HEK293 (cell line): Measurements from ENCODE around the gene CPNE4.

Experiments used
- CTCF ChIA-PET: fragments of 350-600 bp; formaldehyde crosslinking; extraction: SDS; loops from one replicate; lab custom pipeline; 2021; ENCODE audit warnings: antibody characterized with exemption; lab: Yijun Ruan, JAX
- POLR2A ChIA-PET: fragments of 300-600 bp; formaldehyde crosslinking; extraction: SDS; loops from one replicate; lab custom pipeline; 2020; ENCODE audit warnings: antibody characterized with exemption, inconsistent platforms; lab: Yijun Ruan, JAX
- H3K27ac ChIP-seq: fragments of 200-500 bp; sonication (Bioruptor generic); 2 replicates; pipeline ENCODE4 v1.5.1; 2014; ENCODE audit warnings: low read depth, low read length, control low read depth, inconsistent platforms; ENCODE audit errors: extremely low read depth
- H3K36me3 ChIP-seq, 2 experiments: fragments of 200-500 bp in 1 of 2; sonication (Bioruptor generic) in 1 of 2; 1 replicate in 1 of 2; 2 replicates in 1 of 2; pipeline ENCODE4 v1.5.1; 2014 to 2017; ENCODE audit warnings: inconsistent platforms in 2 of 2, low read length in 2 of 2; ENCODE audit not compliant: control insufficient read depth in 2 of 2, insufficient read depth in 1 of 2
- H3K4me1 ChIP-seq: fragments of 200-500 bp; sonication (Bioruptor generic); 2 replicates; pipeline ENCODE4 v1.5.1; 2014; ENCODE audit warnings: mild to moderate bottlenecking, low read length, inconsistent platforms; ENCODE audit not compliant: control insufficient read depth, insufficient read depth
- H3K4me3 ChIP-seq: 2 replicates; pipeline ENCODE4 v1.5.1; 2011; ENCODE audit warnings: low read depth, mild to moderate bottlenecking, control low read depth, low read length, moderate library complexity
- H3K9me3 ChIP-seq: fragments of 200-500 bp; sonication (Bioruptor generic); 2 replicates; pipeline ENCODE4 v1.5.1; 2014; ENCODE audit warnings: low read depth, low read length, inconsistent platforms; ENCODE audit not compliant: control insufficient read depth, insufficient read depth
- EGR2 ChIP-seq: fragments of 450-650 bp; formaldehyde crosslinking; IDR thresholded peaks from 2 replicates; pipeline ENCODE4 v1.5.1; 2016; ENCODE audit warnings: low read depth, missing biosample characterization, missing genetic modification characterization
- ELK4 ChIP-seq: IDR thresholded peaks from 2 replicates; pipeline ENCODE4 v1.6.1; 2011; ENCODE audit warnings: mild to moderate bottlenecking, low read depth, low read length, borderline replicate concordance
- KLF16 ChIP-seq: fragments of 450-650 bp; formaldehyde crosslinking; IDR thresholded peaks from 2 replicates; pipeline ENCODE4 v1.5.1; 2017; ENCODE audit warnings: missing biosample characterization, missing genetic modification characterization
- PRDM2 ChIP-seq: fragments of 450-650 bp; formaldehyde crosslinking; IDR thresholded peaks from 2 replicates; pipeline ENCODE4 v1.5.1; 2016; ENCODE audit warnings: missing biosample characterization, missing genetic modification characterization, borderline replicate concordance
- RBAK ChIP-seq: fragments of 450-650 bp; formaldehyde crosslinking; IDR thresholded peaks from 2 replicates; pipeline ENCODE4 v1.5.1; 2016; ENCODE audit warnings: missing biosample characterization, missing genetic modification characterization
- ZBTB48 ChIP-seq: fragments of 450-650 bp; formaldehyde crosslinking; IDR thresholded peaks from 2 replicates; pipeline ENCODE4 v1.5.1; 2016; ENCODE audit warnings: missing biosample characterization, missing genetic modification characterization
- ZBTB49 ChIP-seq: fragments of 450-650 bp; formaldehyde crosslinking; IDR thresholded peaks from 2 replicates; pipeline ENCODE4 v1.5.1; 2016; ENCODE audit warnings: missing biosample characterization, missing genetic modification characterization, low read depth
- ZNF138 ChIP-seq: fragments of 450-650 bp; formaldehyde crosslinking; IDR thresholded peaks from 2 replicates; pipeline ENCODE4 v1.5.1; 2016; ENCODE audit warnings: missing biosample characterization, missing genetic modification characterization, borderline replicate concordance
- ZNF148 ChIP-seq: fragments of 450-650 bp; formaldehyde crosslinking; IDR thresholded peaks from 2 replicates; pipeline ENCODE4 v1.5.0; 2017; ENCODE audit warnings: missing biosample characterization, missing genetic modification characterization, borderline replicate concordance
- ZNF16 ChIP-seq: fragments of 450-650 bp; formaldehyde crosslinking; IDR thresholded peaks from 2 replicates; pipeline ENCODE4 v1.5.1; 2016; ENCODE audit warnings: low read depth, missing biosample characterization, missing genetic modification characterization
- ZNF324 ChIP-seq: fragments of 450-650 bp; formaldehyde crosslinking; IDR thresholded peaks from 2 replicates; pipeline ENCODE4 v1.5.1; 2016; ENCODE audit warnings: missing biosample characterization, missing genetic modification characterization
- ZNF366 ChIP-seq: fragments of 450-650 bp; formaldehyde crosslinking; conservative IDR thresholded peaks from 2 replicates; pipeline ENCODE4 v1.5.1; 2016; ENCODE audit warnings: missing biosample characterization, missing genetic modification characterization
- ZNF530 ChIP-seq: fragments of 450-650 bp; formaldehyde crosslinking; IDR thresholded peaks from 2 replicates; pipeline ENCODE4 v1.5.1; 2016; ENCODE audit warnings: low read depth, missing biosample characterization, missing genetic modification characterization
- ZNF544 ChIP-seq: fragments of 450-650 bp; formaldehyde crosslinking; IDR thresholded peaks from 2 replicates; pipeline ENCODE4 v1.5.0; 2017; ENCODE audit warnings: missing biosample characterization, missing genetic modification characterization
- ZNF571 ChIP-seq: fragments of 450-650 bp; formaldehyde crosslinking; IDR thresholded peaks from 2 replicates; pipeline ENCODE4 v1.5.0; 2017; ENCODE audit warnings: missing biosample characterization, missing genetic modification characterization
- ZNF629 ChIP-seq: fragments of 450-650 bp; formaldehyde crosslinking; IDR thresholded peaks from 2 replicates; pipeline ENCODE4 v1.5.1; 2017; ENCODE audit warnings: missing biosample characterization, missing genetic modification characterization
- ZNF660 ChIP-seq: fragments of 450-650 bp; IDR thresholded peaks from 2 replicates; pipeline ENCODE4 v1.5.1; 2018; ENCODE audit warnings: missing biosample characterization, mild to moderate bottlenecking, missing genetic modification characterization
- ZNF76 ChIP-seq: fragments of 450-650 bp; formaldehyde crosslinking; IDR thresholded peaks from 2 replicates; pipeline ENCODE4; 2016; ENCODE audit warnings: low read depth, missing biosample characterization, missing genetic modification characterization, borderline replicate concordance
- ZSCAN16 ChIP-seq: fragments of 450-650 bp; formaldehyde crosslinking; IDR thresholded peaks from 2 replicates; pipeline ENCODE4 v1.5.1; 2016; ENCODE audit warnings: missing biosample characterization, missing genetic modification characterization
- TF ChIP-seq, protein P1 (sequence below): fragments of 450-650 bp; formaldehyde crosslinking; IDR thresholded peaks from 2 replicates; pipeline ENCODE4 v1.5.1; 2017; ENCODE audit warnings: missing biosample characterization, mild to moderate bottlenecking, missing genetic modification characterization, moderate library complexity
- TF ChIP-seq, protein P2 (sequence below): fragments of 450-650 bp; IDR thresholded peaks from 2 replicates; pipeline ENCODE4 v1.5.1; 2018; ENCODE audit warnings: missing biosample characterization, mild to moderate bottlenecking, missing genetic modification characterization

The CPNE4 gene

DNA sequence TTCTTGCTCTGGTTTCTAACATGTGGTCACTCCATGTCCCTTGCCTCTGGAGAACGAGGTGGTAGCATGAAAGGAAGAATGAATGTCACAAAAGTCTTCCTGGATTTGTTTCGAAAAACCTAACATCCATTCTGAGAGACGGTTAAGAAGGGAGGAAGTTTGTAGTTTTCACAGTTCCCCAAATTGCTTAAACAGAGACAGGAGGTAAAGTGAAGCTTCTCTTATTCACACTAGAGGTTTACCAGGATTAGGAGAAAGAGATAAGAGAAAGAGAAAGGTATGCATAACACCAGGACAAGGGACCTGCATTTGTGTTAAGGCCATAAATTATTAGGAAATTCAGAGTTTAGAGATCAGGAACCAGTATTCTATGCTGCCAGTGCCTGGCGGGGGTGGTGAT is 228.1 kb downstream of the CPNE4 start (continued):
- no peak for TF ChIP-seq PRDM2
- no peak for TF ChIP-seq RBAK (tag by site-specific recombination)
- TF ChIP-seq ZNF530 (tag by site-specific recombination), result no peak
- TF ChIP-seq, protein P1, sequence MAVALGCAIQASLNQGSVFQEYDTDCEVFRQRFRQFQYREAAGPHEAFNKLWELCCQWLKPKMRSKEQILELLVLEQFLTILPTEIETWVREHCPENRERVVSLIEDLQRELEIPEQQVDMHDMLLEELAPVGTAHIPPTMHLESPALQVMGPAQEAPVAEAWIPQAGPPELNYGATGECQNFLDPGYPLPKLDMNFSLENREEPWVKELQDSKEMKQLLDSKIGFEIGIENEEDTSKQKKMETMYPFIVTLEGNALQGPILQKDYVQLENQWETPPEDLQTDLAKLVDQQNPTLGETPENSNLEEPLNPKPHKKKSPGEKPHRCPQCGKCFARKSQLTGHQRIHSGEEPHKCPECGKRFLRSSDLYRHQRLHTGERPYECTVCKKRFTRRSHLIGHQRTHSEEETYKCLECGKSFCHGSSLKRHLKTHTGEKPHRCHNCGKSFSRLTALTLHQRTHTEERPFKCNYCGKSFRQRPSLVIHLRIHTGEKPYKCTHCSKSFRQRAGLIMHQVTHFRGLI (tag by site-specific recombination), result no peak
- no peak for TF ChIP-seq ZNF571 (tag by site-specific recombination)
- no peak for TF ChIP-seq EGR2 (tag by site-specific recombination)
- TF ChIP-seq ZNF544 (tag by site-specific recombination), result no peak
- TF ChIP-seq, protein P2, sequence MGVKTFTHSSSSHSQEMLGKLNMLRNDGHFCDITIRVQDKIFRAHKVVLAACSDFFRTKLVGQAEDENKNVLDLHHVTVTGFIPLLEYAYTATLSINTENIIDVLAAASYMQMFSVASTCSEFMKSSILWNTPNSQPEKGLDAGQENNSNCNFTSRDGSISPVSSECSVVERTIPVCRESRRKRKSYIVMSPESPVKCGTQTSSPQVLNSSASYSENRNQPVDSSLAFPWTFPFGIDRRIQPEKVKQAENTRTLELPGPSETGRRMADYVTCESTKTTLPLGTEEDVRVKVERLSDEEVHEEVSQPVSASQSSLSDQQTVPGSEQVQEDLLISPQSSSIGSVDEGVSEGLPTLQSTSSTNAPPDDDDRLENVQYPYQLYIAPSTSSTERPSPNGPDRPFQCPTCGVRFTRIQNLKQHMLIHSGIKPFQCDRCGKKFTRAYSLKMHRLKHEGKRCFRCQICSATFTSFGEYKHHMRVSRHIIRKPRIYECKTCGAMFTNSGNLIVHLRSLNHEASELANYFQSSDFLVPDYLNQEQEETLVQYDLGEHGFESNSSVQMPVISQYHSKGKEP, result no peak

DNA sequence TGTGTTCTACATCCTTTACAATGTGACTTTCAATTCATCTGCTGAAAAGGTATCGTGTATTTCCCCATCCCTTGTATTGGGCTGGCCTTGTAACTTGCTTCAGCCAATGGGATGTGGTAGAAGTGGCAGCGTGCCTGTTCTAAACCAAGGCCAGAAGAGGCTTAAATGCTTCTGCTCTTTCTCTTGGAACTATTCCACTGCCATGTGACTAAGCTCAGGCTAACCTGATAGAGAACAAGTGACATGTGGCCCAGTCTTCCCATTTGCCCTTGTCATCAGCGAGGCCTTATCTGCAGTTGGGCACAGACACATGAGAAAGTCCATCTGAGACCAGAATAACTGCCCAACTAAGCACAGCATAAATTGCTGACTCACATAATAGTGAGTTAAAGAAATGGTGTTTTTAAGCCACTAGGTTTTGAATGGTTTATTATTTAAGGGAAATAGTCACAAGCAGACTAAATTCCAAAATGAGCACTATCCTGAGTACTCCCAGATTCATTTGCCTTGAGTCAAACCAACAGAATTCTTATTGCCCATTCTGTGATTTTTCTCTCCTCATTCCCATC is 230.2 kb downstream of the CPNE4 start:
- Histone ChIP-seq H3K4me1 (no peaks in the 10 kb centered on the region), H3K4me3 (no peak overlapping the region), H3K36me3 (no peaks in the 10 kb centered on the region), H3K27ac (no peak overlapping the region), H3K9me3 (no peaks in the 10 kb centered on the region)
- CTCF ChIA-PET, result interaction anchor here (1.3 to 2.6 kb wide), 2 partner anchors 10 to 225 kb away, joined by 4 to 9 read pairs; no protein-coding TSS in a partner anchor
- POLR2A ChIA-PET, result no interaction called here
- TF ChIP-seq ZNF629 (tag by site-specific recombination) (no peak), ZNF660 (no peak), ZBTB49 (no peak), ZNF148 (tag by site-specific recombination) (no peak), ZNF366 (tag by site-specific recombination) (no peak), ZNF16 (tag by site-specific recombination) (no peak), ELK4 (no peak), ZSCAN16 (no peak), ZNF138 (tag by site-specific recombination) (no peak), KLF16 (no peak), ZNF76 (tag by site-specific recombination) (no peak), ZBTB48 (tag by site-specific recombination) (no peak), ZNF324 (tag by site-specific recombination) (no peak)
